ENCODE measurements around the gene LRRC27.

Gene LRRC27

GRCh38 chr10:132425757-132426155, 93.8 kb downstream of the LRRC27 start:
- TF ChIP-seq CTCF (IDR thresholded peaks at IDR 0.05), result no peak

- TF ChIP-seq CTCF (IDR thresholded peaks at IDR 0.05), result no peak
Observed at GRCh38 chr10:132427006-132427771, 95.2 kb downstream of the LRRC27 start.

- no peak for TF ChIP-seq CTCF (IDR thresholded peaks at IDR 0.05)
Observed at GRCh38 chr10:132427939-132428367, 96.0 kb downstream of the LRRC27 start.

GRCh38 chr10:132428486-132428995, 96.5 kb downstream of the LRRC27 start:
- TF ChIP-seq CTCF (IDR thresholded peaks at IDR 0.05), result no peak
